BLaER1 treated with 17β-estradiol and CSF1 and Interleukin-3, amounts not matched to agents 10 nM and 100 nM (cell line): ENCODE measurements around the gene POU2F2.

Source experiments
- H3K27ac ChIP-seq, 11 experiments: shearing (Covaris generic); formaldehyde crosslinking; 2 replicates each; pipeline ENCODE4 v1.8.1; 2022
- H3K27me3 ChIP-seq, 11 experiments: shearing (Covaris generic); formaldehyde crosslinking; 2 replicates each; pipeline ENCODE4 v1.8.1; 2022
- H3K36me3 ChIP-seq, 11 experiments: shearing (Covaris generic); formaldehyde crosslinking; 2 replicates each; pipeline ENCODE4 v1.8.1; 2022
- H3K4me1 ChIP-seq, 10 experiments: shearing (Covaris generic); formaldehyde crosslinking; 2 replicates each; pipeline ENCODE4 v1.8.1; 2022
- H3K4me2 ChIP-seq, 11 experiments: shearing (Covaris generic); formaldehyde crosslinking; 2 replicates each; pipeline ENCODE4 v1.8.1; 2022
- H3K4me3 ChIP-seq, 10 experiments: shearing (Covaris generic); formaldehyde crosslinking; 2 replicates each; pipeline ENCODE4 v1.8.1; 2022
- H3K9ac ChIP-seq, 11 experiments: shearing (Covaris generic); formaldehyde crosslinking; 2 replicates each; pipeline ENCODE4 v1.8.1; 2022
- H3K9me3 ChIP-seq, 11 experiments: shearing (Covaris generic); formaldehyde crosslinking; replicated peaks in 1 of 11; 2 replicates each; pipeline ENCODE4 v1.8.1; 2022
- H4K20me1 ChIP-seq, 11 experiments: shearing (Covaris generic); formaldehyde crosslinking; 2 replicates each; pipeline ENCODE4 v1.8.1; 2022
- Cebpa-rat ChIP-seq, 11 experiments: shearing (Covaris generic); IDR thresholded peaks; 2 replicates each; pipeline ENCODE4 v1.8.1; 2022

Gene POU2F2

GRCh38 chr19:42116308-42117075, 15.8 kb downstream of the POU2F2 start:
- Histone ChIP-seq H4K20me1 (peaks cover 0 to 59% (median 0%) of the 10 kb centered on the region in 11 experiments; a peak in 7 of 22 replicates), H3K9ac (peak overlapping the region in 1 of 11 experiments; percentile 10; a peak in 1 of 22 replicates), H3K4me1 (peaks cover 80 to 100% (median 99%) of the 10 kb centered on the region in 10 experiments), H3K9me3 (no peaks in the 10 kb centered on the region), H3K36me3 (peaks cover 0 to 95% (median 12%) of the 10 kb centered on the region in 11 experiments; a peak in 14 of 22 replicates), H3K27me3 (no peaks in the 10 kb centered on the region), H3K27ac (no peak overlapping the region; a peak in 1 of 22 replicates), H3K4me3 (no peak overlapping the region), H3K4me2 (peak overlapping the region; percentile 77 to 99 (median 88); a peak in 18 of 22 replicates)
- TF ChIP-seq Cebpa-rat (IDR thresholded peaks at IDR 0.05): no peak

GRCh38 chr19:42115705-42116104, 16.5 kb downstream of the POU2F2 start:
- Histone ChIP-seq H4K20me1 (peaks cover 0 to 67% (median 0%) of the 10 kb centered on the region in 11 experiments; a peak in 7 of 22 replicates), H3K36me3 (peaks cover 0 to 100% (median 12%) of the 10 kb centered on the region in 11 experiments; a peak in 14 of 22 replicates), H3K4me1 (peaks cover 74 to 100% (median 94%) of the 10 kb centered on the region in 10 experiments), H3K9ac (no peak overlapping the region), H3K4me3 (no peak overlapping the region), H3K27ac (no peak overlapping the region), H3K4me2 (peak overlapping the region; percentile 77 to 99 (median 88)), H3K9me3 (no peaks in the 10 kb centered on the region), H3K27me3 (no peaks in the 10 kb centered on the region)
- no peak for TF ChIP-seq Cebpa-rat (IDR thresholded peaks at IDR 0.05)

- peaks cover 0 to 72% (median 0%) of the 10 kb centered on the region in 11 experiments; a peak in 7 of 22 replicates for H4K20me1 ChIP-seq
- no peak overlapping the region for H3K27ac ChIP-seq
- H3K9ac ChIP-seq: no peak overlapping the region
- H3K4me1 ChIP-seq: peaks cover 70 to 100% (median 90%) of the 10 kb centered on the region in 10 experiments
- H3K4me3 ChIP-seq: no peak overlapping the region
- H3K27me3 ChIP-seq: no peaks in the 10 kb centered on the region
- TF ChIP-seq Cebpa-rat (IDR thresholded peaks at IDR 0.05): no peak
- H3K9me3 ChIP-seq: no peaks in the 10 kb centered on the region
- peak overlapping the region; percentile 77 to 99 (median 88) for H3K4me2 ChIP-seq
- peaks cover 0 to 100% (median 12%) of the 10 kb centered on the region in 11 experiments; a peak in 14 of 22 replicates for H3K36me3 ChIP-seq
Observed at GRCh38 chr19:42115219-42115618, 17.0 kb downstream of the POU2F2 start.

- Histone ChIP-seq H3K9ac (peak overlapping the region in 7 of 11 experiments; percentile 27 to 56 (median 46); a peak in 9 of 22 replicates), H3K36me3 (peaks cover 0 to 100% (median 12%) of the 10 kb centered on the region in 11 experiments; a peak in 14 of 22 replicates), H3K4me3 (peak overlapping the region in 6 of 10 experiments; percentile 1 to 48 (median 25); a peak in 8 of 20 replicates), H4K20me1 (peaks cover 0 to 80% (median 0%) of the 10 kb centered on the region in 11 experiments; a peak in 7 of 22 replicates), H3K27me3 (no peaks in the 10 kb centered on the region), H3K27ac (peak overlapping the region in 8 of 11 experiments; percentile 0 to 65 (median 40); a peak in 13 of 22 replicates), H3K4me2 (peak overlapping the region; percentile 77 to 99 (median 88)), H3K9me3 (no peaks in the 10 kb centered on the region), H3K4me1 (peaks cover 63 to 100% (median 86%) of the 10 kb centered on the region in 10 experiments)
- TF ChIP-seq Cebpa-rat (IDR thresholded peaks at IDR 0.05): no peak
Observed at GRCh38 chr19:42114412-42114811, 17.8 kb downstream of the POU2F2 start.

- Histone ChIP-seq H3K9ac (peak overlapping the region in 8 of 11 experiments; percentile 22 to 56 (median 46); a peak in 15 of 22 replicates), H3K27ac (peak overlapping the region in 8 of 11 experiments; percentile 6 to 65 (median 41); a peak in 15 of 22 replicates), H3K27me3 (no peaks in the 10 kb centered on the region)
Observed at GRCh38 chr19:42113641-42114348, 18.5 kb downstream of the POU2F2 start.

GRCh38 chr19:42111811-42112210, 20.4 kb downstream of the POU2F2 start:
- Histone ChIP-seq H3K4me3 (no peak overlapping the region), H4K20me1 (peaks cover 0 to 97% (median 0%) of the 10 kb centered on the region in 11 experiments; a peak in 7 of 22 replicates), H3K9me3 (no peaks in the 10 kb centered on the region), H3K4me1 (peaks cover 66 to 98% (median 69%) of the 10 kb centered on the region in 10 experiments), H3K36me3 (peaks cover 0 to 94% (median 8%) of the 10 kb centered on the region in 11 experiments; a peak in 13 of 22 replicates), H3K9ac (no peak overlapping the region), H3K27ac (0 out of 22 replicates have a peak overlapping the region, but pooled peaks of 2 of the 11 experiments have one; percentile 11 to 56), H3K27me3 (no peaks in the 10 kb centered on the region), H3K4me2 (peak overlapping the region; percentile 18 to 99 (median 87); a peak in 19 of 22 replicates)
- TF ChIP-seq Cebpa-rat (IDR thresholded peaks at IDR 0.05): no peak

More at GRCh38 chr19:42113641-42114348, 18.5 kb downstream of the POU2F2 start:
- no peak for TF ChIP-seq Cebpa-rat (IDR thresholded peaks at IDR 0.05)
- Histone ChIP-seq H3K9me3 (no peaks in the 10 kb centered on the region), H4K20me1 (peaks cover 0 to 86% (median 0%) of the 10 kb centered on the region in 11 experiments; a peak in 7 of 22 replicates), H3K4me1 (peaks cover 69 to 100% (median 86%) of the 10 kb centered on the region in 10 experiments), H3K4me3 (peak overlapping the region in 6 of 10 experiments; percentile 1 to 48 (median 25); a peak in 8 of 20 replicates), H3K36me3 (peaks cover 0 to 98% (median 12%) of the 10 kb centered on the region in 11 experiments; a peak in 14 of 22 replicates), H3K4me2 (peak overlapping the region; percentile 77 to 99 (median 88))

GRCh38 chr19:42111384-42111783, 20.9 kb downstream of the POU2F2 start:
- Histone ChIP-seq H3K36me3 (peaks cover 0 to 93% (median 3%) of the 10 kb centered on the region in 11 experiments; a peak in 13 of 22 replicates), H4K20me1 (peaks cover 0 to 97% (median 0%) of the 10 kb centered on the region in 11 experiments; a peak in 7 of 22 replicates), H3K9ac (no peak overlapping the region), H3K4me1 (peaks cover 61 to 96% (median 64%) of the 10 kb centered on the region in 10 experiments), H3K27ac (no peak overlapping the region), H3K9me3 (no peaks in the 10 kb centered on the region), H3K27me3 (no peaks in the 10 kb centered on the region), H3K4me3 (no peak overlapping the region), H3K4me2 (peak overlapping the region; percentile 18 to 99 (median 87); a peak in 16 of 22 replicates)
- no peak for TF ChIP-seq Cebpa-rat (IDR thresholded peaks at IDR 0.05)

- H3K9me3 ChIP-seq: no peaks in the 10 kb centered on the region
- H3K27ac ChIP-seq: no peak overlapping the region; a peak in 1 of 22 replicates
- no peak overlapping the region for H3K9ac ChIP-seq
- H3K4me1 ChIP-seq: peaks cover 54 to 89% (median 57%) of the 10 kb centered on the region in 10 experiments
- H4K20me1 ChIP-seq: peaks cover 0 to 97% (median 0%) of the 10 kb centered on the region in 11 experiments; a peak in 7 of 22 replicates
- no peak overlapping the region for H3K4me3 ChIP-seq
- H3K4me2 ChIP-seq: peak overlapping the region in 2 of 11 experiments; percentile 42 to 78; a peak in 2 of 22 replicates
- no peaks in the 10 kb centered on the region for H3K27me3 ChIP-seq
- H3K36me3 ChIP-seq: peaks cover 0 to 93% (median 0%) of the 10 kb centered on the region in 11 experiments; a peak in 10 of 22 replicates
- no peak for TF ChIP-seq Cebpa-rat (IDR thresholded peaks at IDR 0.05)
Observed at GRCh38 chr19:42110658-42111057, 21.6 kb downstream of the POU2F2 start.
